ENCODE results near the gene GPR27.
A peak's percentile ranks its signal among the peaks of the same experiment; 100 is the strongest.

The GPR27 gene

GRCh38 chr3:71733319-71733718 lies 20.3 kb upstream of the GPR27 start:
- ATAC-seq (no peak), DNase-seq (no peak)

GRCh38 chr3:71734881-71735280 lies 18.8 kb upstream of the GPR27 start:
- DNase-seq: no peak

GRCh38 chr3:71742621-71743020 lies 11.0 kb upstream of the GPR27 start:
- ATAC-seq: no peak

More at GRCh38 chr3:71734881-71735280, 18.8 kb upstream of the GPR27 start:
- no peak for ATAC-seq

DNA sequence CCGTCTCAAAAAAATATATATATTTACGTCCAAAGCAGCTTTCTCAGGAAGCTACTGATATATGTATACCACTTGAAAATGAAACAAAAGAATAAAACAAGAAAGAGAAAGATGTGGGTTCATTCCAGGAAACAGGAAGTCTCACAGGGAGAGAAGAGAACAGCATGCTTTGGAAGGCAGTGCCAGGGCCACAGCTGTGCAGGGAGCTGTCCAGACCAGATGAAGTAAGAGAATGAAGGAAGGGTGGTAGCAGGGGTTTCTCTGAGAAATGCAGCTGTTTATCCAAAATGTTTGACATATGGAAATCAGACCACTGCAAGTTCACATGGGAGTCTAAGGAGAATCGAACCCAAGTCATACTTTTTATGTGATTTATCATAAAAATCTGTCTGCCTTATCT lies 8.9 kb upstream of the GPR27 start:
- DNase-seq (no peak), ATAC-seq (no peak)

More at GRCh38 chr3:71742621-71743020, 11.0 kb upstream of the GPR27 start:
- DNase-seq: no peak

- ATAC-seq (no peak), DNase-seq (no peak)
These were observed 2.1 kb upstream of the GPR27 start for GRCh38 chr3:71751602-71752001.

DNA sequence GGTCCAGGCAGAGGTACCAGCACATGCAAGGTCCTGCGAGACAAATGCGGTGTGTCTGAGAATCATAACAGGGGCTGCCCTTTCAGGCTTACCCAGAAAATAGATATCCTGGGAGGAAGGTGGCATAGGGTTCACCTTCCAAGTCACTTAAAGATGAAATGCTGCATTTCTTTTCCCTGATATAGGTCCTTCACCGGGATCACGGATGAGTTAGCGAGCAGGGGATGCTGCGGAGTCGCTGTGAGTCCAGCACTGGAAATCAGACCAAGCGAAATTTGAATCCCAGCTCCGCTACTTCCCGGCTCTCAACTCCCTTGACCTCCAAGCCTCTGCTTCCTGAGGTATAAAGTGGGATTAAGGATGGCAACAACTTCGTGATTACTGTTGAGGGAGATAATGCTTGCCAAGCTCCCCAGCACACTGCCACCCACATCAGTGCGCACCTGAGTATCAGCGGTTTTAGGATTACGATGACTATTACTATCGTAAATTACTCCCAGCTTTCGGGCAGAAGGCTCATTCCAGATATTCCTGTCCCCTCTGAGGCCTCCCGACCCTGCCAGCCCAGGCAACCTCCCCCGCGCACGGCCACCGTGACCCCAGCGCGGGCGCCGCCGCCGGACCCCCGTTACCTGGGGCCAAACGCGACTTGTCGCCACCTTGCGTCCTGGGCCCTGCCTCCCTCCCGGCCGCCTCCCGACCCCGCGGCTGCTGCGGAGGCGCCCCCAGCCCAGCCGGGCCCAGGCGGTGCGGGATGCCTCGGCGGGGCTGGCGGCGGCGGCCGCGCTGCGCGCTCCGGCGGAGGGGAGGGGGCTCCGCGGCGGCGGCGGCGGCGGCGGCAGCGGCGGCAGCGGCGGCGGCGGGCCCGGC lies 589 bp upstream of the GPR27 start:
- DNase-seq (no peak), ATAC-seq (no peak)

GRCh38 chr3:71754610-71755253 lies 1.1 kb downstream of the GPR27 start:
- DNase-seq (no peak), ATAC-seq (no peak)

DNA sequence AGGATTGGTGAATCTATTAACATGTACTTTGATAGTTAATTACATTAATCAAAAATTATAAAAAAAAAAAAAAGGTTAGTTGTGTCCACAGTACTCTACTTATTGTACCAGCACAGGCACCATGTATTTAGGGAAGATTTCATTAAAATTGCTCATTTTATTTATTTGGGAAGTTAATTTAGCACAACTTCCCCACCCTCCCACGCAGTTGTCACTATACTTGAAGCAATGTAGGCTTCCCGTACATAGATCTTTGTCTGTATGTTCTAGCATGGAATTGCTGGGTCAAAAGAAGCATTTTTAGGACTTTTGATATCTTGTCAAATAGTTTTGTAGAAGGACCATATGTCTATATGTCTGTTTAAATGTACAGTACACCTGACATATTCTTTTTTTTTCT lies 4.4 kb downstream of the GPR27 start:
- DNase-seq: no peak

DNA sequence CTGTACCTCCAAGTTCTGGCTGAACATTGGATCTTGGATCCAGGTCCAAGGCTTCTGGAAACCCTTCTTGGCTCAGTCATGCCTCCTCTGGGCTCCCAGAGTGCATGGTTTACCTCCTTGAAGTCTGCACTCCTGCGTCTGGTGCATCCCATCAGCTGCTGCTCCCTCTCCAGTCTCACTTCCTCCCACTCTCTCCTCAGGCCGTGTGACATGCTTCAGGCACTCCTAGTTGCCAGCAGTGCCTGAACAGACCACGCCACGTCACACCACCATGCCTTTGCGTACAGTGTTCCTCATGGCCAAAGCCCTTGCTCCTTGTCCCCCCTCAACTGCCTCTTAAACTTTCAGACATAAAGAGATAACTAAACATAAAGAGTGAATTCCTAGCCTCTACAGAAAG lies 5.7 kb downstream of the GPR27 start:
- no peak for DNase-seq
- no peak for ATAC-seq

More for the DNA sequence above, 4.4 kb downstream of the GPR27 start:
- ATAC-seq: no peak

- DNase-seq (no peak), ATAC-seq (no peak)
These were observed 6.5 kb downstream of the GPR27 start for GRCh38 chr3:71760140-71760539.

DNA sequence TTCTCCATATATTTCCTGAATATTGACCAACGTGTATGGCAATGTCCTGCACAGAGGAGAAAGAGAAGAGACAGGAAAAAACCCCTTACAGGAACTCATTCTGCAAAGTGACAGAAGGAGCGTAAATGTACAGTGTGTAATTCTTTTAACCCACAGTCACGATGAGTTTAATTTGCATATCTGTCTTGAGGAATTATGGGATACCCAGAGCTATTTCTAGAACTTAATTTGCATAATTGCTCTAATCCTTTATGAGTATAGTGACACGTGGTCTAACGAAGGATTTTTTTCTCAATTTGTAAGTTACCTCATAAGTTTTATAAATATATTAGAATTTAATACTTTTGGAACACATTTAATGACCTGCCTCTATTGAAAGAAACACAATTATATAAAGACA lies 9.8 kb downstream of the GPR27 start:
- no peak for ATAC-seq
- DNase-seq: no peak

DNA sequence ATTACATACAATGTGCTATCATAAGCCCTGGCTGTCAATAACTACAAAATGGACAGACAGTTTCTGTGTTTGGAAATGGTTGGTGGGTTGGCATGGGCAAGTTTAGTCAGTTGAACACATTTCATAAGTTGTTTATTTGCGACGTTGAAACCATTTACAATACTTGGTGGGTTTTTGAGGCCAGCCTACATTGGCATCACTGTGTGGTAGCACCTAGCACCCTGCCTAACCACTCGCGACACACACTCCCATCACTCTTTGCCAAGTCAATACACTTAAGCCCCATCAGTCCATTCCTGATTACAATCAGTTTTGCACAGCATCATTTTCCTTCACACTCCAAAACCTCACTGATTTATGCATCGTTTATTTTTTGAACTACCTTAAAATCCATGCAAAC lies 17.5 kb downstream of the GPR27 start:
- ATAC-seq (no peak), DNase-seq (no peak)

- no peak for DNase-seq
- no peak for ATAC-seq
These were observed 18.2 kb downstream of the GPR27 start for GRCh38 chr3:71771884-71772283.

DNA sequence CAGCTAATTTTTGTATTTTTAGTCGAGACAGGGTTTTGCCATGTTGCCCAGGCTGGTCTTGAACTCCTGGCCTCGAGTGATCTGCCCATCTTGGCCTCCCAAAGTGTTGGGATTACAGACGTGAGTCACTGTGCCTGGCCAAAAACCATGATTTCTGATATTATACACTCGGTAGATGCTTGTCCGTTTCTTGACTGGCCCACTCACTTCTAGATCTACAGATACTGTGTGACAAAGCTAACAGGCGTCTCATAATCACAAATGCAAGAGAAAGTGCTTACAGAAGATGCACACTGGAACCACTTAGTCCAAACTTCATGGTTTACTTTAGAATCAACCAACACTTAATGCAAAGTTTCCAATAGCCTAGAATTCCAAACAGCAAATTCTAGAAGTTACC lies 22.9 kb downstream of the GPR27 start:
- ATAC-seq (no peak), DNase-seq (no peak)

DNA sequence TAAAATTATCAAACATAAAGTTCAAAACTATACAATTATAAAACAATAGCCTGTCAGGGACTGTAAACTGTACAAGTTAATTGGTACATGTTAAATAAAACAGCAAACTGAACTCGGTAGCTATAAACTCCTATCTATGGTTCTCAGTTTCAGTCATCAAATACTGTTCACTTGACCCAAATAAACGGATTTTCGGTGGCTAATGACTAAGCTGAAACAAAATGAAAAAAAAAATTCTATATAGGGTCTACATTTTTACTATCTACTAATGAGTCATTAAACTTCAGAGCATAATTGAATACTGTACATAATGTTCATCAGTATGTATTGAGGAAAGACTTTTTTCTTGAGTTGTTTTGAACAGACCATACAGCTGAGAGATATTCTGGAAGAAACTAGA lies 24.7 kb downstream of the GPR27 start:
- DNase-seq (no peak), ATAC-seq (no peak)

- ATAC-seq: no peak
- DNase-seq: no peak
These were observed 26.2 kb downstream of the GPR27 start for GRCh38 chr3:71779674-71780377.

DNA sequence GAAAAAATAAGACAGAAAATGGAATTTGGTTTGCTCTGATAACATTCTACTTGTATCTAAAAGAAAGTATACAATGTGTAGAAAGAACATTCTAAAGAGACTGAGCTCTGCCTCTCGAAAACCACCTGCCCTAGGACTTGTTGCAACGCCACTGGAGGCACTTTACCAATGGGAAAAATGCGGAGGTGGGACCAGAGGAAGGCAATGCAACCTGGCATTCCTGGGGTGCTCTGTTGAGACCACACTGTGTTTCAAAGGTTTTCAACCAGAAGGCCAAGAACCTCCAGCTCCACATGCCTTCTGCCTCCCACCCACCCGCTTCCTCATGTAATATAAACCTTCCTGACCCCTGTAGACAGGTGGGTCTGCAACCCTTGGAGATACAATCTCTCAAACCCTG lies 26.8 kb downstream of the GPR27 start:
- no peak for DNase-seq
- no peak for ATAC-seq

- DNase-seq (no peak), ATAC-seq (no peak)
These were observed 29.5 kb downstream of the GPR27 start for GRCh38 chr3:71783152-71783551.

DNA sequence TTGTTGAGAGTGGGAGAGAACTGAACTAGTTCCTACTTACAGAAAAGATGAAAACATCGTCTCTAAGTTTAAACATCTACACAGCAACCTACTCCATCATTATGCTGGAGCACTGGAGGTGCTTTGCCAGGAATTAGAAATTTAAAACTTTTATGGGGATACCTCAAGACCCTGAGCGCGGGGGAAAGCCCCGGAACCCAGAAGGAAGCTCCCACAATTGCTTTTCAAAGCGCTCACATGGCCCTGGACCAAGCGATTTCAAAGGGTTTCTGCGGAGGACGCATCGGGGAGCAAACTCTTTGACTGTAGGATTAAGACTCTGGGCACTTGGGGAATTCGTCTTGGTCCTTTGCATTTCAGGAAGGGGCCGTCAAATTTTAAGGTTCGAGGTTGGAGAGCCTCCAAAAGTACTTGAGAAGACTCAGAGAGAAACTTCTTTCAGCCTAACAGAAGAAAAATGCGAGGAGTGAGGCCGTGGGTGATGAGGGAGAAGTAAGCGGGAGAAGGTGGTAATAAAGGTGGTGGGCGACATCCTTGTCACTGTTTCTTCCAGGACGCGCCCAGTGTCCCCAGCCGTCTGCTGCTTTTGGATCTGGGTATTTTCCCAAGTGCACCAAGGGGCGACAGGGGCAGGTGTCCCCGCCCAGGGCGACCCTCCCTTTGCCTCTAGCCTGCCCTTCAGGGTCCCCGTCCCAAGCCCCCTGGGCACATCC lies 30.7 kb downstream of the GPR27 start:
- ATAC-seq: no peak

DNA sequence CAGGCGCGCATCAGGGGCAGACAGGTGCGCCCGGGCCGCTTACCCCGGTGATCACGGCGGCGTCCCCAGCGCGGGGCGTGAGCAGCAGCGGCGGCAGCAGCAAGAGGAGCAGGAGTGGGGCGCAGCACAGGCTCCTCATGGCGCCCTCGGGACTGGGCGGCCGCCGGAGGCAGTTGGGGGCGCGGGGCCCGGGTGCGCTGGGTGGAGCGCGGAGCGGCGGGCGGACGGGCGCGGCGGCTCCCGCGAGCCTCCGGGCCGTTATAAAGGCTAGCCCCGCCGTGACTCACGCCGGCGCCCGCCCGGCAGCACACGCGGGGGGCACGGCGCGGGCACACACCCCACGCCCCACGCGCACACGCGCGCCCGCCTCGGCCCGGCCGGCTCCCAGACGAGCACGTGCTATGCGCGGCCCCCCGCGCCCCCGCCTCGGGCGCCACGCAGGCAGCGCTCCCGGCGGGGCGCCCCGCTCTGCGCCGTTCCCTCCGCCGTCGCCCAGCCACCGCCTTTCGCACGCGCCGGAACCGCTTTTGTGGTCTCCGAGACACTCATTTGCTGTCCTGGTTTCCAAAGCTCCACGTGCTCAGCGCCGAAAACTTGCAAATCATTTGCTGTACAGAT lies 31.4 kb downstream of the GPR27 start, which contains the start of gene PROK2:
Gene PROK2 (minus strand): TSS at position 235 of the 618 bp plus-strand sequence. CDS start 96 bp downstream, at position 139.
- ATAC-seq (peak; percentile 68), DNase-seq (peak; percentile 39)

More for the DNA sequence above, 30.7 kb downstream of the GPR27 start:
- DNase-seq: no peak

DNA sequence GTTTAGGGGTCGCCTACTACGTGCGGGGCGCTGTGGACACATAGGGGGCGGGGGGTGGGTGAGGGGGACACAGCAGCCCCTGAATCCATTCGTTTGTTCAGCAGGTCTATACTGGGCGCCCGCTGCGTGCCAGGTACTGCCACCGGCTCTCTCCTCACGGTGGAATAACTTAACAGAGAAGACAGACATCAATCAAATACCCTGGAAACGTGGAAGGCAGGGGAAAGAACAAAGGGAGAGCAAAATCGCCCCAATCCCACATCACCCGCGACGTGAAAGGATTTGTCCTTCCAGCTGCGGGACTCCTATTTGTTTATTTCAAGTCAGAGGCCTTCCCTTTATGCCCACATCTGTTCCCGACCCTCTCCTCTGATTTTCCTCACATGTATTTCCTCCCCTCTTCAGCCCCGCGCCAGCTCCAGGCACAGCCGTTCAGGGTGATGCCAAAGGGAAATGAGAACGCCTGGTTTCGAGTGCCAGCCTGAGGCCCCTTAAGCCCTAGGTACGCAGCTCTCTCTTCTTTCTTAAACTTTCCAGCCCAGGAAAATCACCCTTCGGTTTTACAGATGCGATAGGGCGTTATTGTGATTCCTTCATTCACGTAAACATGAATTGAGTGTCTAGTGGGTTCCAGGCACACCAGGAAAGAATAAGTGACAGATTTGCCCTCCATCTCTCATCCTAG lies 32.0 kb downstream of the GPR27 start:
- no peak for ATAC-seq
- no peak for DNase-seq
